Measurements from ENCODE around the gene HECA.
"Not testable (repeated sequence)": the region's sequence is repeated elsewhere in the genome, so short reads cannot be mapped to it uniquely, and the experiment has no call there.

Gene HECA

DNA sequence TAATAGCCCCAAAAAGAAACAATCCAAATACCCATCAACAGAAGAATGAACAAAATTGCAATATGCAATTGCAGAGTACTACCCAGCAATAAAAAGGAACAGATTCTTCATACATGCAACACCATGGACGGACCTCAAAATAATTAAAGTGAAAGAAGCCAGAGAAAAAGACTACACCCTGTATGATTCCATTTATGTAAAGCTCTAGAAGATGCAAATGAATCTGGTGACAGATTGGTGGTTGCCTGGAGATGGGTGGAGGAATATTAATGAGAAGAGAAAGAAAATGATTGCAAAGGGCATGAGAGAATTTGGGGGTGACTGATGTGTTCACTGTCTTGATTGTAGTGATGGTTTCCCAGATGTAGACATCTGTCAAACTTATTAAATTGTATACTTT is 51.8 kb downstream of the HECA start:
- H3K9me3 ChIP-seq (ENCODE audit: control insufficient read depth in 2 of 2, low read length in 2 of 2) = no peaks in the 10 kb centered on the region
- H3K27ac ChIP-seq (ENCODE audit: low read depth in 2 of 2, low read length in 2 of 2) = no peak overlapping the region
- no peak overlapping the region for H3K9ac ChIP-seq (ENCODE audit: low read depth in 1 of 2, low read length in 2 of 2)
- no peak overlapping the region for H3K4me3 ChIP-seq (ENCODE audit: low read length in 2 of 2)
- H3K36me3 ChIP-seq (ENCODE audit: control insufficient read depth in 2 of 2, insufficient read depth in 2 of 2, low read length in 2 of 2) = no peaks in the 10 kb centered on the region
- no peaks in the 10 kb centered on the region for H3K27me3 ChIP-seq (ENCODE audit: control insufficient read depth in 2 of 2, insufficient read depth in 2 of 2, low read length in 2 of 2)
- H3K4me1 ChIP-seq (ENCODE audit: control insufficient read depth in 2 of 2, insufficient read depth in 2 of 2, low read length in 2 of 2) = no peaks in the 10 kb centered on the region

DNA sequence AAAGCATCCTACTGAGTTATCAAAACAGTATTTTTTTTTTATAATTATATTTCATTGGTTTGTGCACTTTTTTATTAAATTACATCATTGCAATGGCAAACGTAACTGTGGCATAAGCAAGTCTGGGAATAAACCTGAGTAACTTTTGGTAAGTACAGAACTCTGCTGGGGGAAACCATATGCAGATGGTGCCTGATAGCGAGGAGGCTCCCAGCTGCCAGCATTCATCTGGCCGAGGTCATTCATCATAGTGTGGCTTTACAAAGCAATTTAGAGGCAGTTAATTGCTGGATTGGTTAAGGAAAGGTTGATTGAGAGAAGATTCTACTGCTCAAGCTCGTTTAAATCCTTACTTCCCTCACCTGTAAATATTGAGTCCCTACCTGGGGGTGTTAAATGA is 52.6 kb downstream of the HECA start:
- no peak overlapping the region for H3K4me3 ChIP-seq (ENCODE audit: low read length in 2 of 2)
- no peaks in the 10 kb centered on the region for H3K27me3 ChIP-seq (ENCODE audit: control insufficient read depth in 2 of 2, insufficient read depth in 2 of 2, low read length in 2 of 2)
- H3K36me3 ChIP-seq (ENCODE audit: control insufficient read depth in 2 of 2, insufficient read depth in 2 of 2, low read length in 2 of 2) = no peaks in the 10 kb centered on the region
- H3K4me1 ChIP-seq (ENCODE audit: control insufficient read depth in 2 of 2, insufficient read depth in 2 of 2, low read length in 2 of 2) = no peaks in the 10 kb centered on the region
- no peak overlapping the region for H3K9ac ChIP-seq (ENCODE audit: low read depth in 1 of 2, low read length in 2 of 2)
- H3K9me3 ChIP-seq (ENCODE audit: control insufficient read depth in 2 of 2, low read length in 2 of 2) = no peaks in the 10 kb centered on the region
- no peak overlapping the region for H3K27ac ChIP-seq (ENCODE audit: low read depth in 2 of 2, low read length in 2 of 2)

DNA sequence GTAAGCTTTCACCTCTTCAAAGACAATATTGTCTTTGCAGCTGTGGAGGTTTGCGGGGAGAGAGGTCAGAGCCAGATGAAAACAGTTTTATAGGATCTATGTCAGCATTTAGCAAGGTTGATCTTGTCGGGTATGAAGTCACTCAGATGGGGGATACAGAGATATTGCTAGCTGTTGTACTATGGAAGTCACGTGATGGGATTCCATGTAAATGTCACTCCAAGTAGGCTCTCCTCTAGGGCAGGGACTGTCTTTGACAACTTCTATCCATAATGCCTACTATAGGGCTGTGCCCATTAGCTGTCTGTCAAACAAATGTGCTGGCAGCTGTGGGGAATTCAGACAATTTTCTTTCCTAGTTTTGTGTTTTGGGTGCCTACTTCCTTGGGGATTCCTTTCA is 54.8 kb downstream of the HECA start:
- H3K27ac ChIP-seq (ENCODE audit: low read depth in 2 of 2, low read length in 2 of 2) = no peak overlapping the region
- H3K27me3 ChIP-seq (ENCODE audit: control insufficient read depth in 2 of 2, insufficient read depth in 2 of 2, low read length in 2 of 2) = no peaks in the 10 kb centered on the region
- H3K36me3 ChIP-seq (ENCODE audit: control insufficient read depth in 2 of 2, insufficient read depth in 2 of 2, low read length in 2 of 2) = no peaks in the 10 kb centered on the region
- no peak overlapping the region for H3K4me3 ChIP-seq (ENCODE audit: low read length in 2 of 2)
- H3K9me3 ChIP-seq (ENCODE audit: control insufficient read depth in 2 of 2, low read length in 2 of 2) = no peaks in the 10 kb centered on the region
- no peak overlapping the region for H3K9ac ChIP-seq (ENCODE audit: low read depth in 1 of 2, low read length in 2 of 2)
- no peaks in the 10 kb centered on the region for H3K4me1 ChIP-seq (ENCODE audit: control insufficient read depth in 2 of 2, insufficient read depth in 2 of 2, low read length in 2 of 2)

DNA sequence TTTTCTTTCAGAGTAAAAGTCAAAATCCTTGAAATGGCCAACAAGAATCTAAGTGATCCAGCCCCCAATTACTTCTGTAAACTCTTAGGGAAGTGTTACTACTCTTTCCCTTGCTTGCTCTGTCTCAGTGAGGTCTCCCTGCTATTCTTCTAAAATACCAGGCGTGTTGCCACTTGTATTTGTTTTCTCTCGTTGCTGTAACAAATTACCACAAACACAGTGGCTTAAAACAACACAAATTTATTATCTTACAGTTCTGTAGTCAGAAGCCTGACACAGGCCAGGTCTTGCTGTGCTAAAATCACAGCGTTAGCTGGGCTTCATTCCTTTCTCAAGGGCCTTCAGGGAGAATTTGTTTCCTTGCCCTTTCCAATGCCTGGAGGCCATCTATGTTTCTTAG is 59.9 kb downstream of the HECA start:
- Histone ChIP-seq H3K27ac (ENCODE audit: low read depth in 2 of 2, low read length in 2 of 2) (no peak overlapping the region), H3K4me1 (ENCODE audit: control insufficient read depth in 2 of 2, insufficient read depth in 2 of 2, low read length in 2 of 2) (no peaks in the 10 kb centered on the region), H3K9me3 (ENCODE audit: control insufficient read depth in 2 of 2, low read length in 2 of 2) (no peaks in the 10 kb centered on the region), H3K9ac (ENCODE audit: low read depth in 1 of 2, low read length in 2 of 2) (no peak overlapping the region), H3K27me3 (ENCODE audit: control insufficient read depth in 2 of 2, insufficient read depth in 2 of 2, low read length in 2 of 2) (no peaks in the 10 kb centered on the region), H3K36me3 (ENCODE audit: control insufficient read depth in 2 of 2, insufficient read depth in 2 of 2, low read length in 2 of 2) (no peaks in the 10 kb centered on the region), H3K4me3 (ENCODE audit: low read length in 2 of 2) (no peak overlapping the region)

DNA sequence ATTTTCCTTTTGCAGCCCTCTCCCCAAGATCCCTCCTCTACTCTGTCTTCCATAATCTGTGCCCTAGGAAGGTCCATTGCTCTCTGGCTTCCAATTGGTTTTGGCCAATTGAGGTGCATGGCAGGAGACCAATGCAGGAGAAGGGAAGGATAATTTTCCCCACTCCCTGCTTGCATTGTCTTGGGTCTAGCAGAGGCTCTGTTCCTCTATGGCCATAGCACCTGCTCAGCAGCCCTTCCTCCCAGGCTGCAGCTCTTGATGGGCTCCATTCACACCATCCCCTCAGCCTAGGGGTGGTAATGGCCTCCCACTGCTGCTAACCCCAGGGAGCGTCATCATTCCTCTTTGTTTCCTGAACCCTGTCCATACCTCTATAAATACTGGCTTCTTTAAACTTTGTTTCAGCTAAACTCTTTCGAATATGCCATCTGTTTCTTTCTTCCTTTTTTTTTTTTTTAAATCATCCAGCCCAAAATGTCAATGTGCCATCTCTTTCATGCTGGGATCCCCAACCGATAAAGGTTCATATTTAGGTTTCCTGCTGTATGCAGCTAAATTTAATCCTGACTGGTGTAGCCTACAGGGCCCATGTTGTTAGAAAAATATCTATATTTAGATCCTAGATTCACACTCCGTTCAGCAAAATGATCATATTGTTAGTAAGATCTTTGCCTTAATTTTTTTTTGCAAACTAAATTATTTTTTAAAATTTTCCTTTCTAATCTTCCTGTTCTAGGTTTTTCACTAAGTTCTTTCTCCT is 63.8 kb downstream of the HECA start:
- Histone ChIP-seq H3K27me3 (ENCODE audit: control insufficient read depth in 2 of 2, insufficient read depth in 2 of 2, low read length in 2 of 2) (no peaks in the 10 kb centered on the region), H3K27ac (ENCODE audit: low read depth in 2 of 2, low read length in 2 of 2) (no peak overlapping the region), H3K9me3 (ENCODE audit: control insufficient read depth in 2 of 2, low read length in 2 of 2) (no peaks in the 10 kb centered on the region), H3K9ac (ENCODE audit: low read depth in 1 of 2, low read length in 2 of 2) (no peak overlapping the region), H3K4me1 (ENCODE audit: control insufficient read depth in 2 of 2, insufficient read depth in 2 of 2, low read length in 2 of 2) (no peaks in the 10 kb centered on the region), H3K36me3 (ENCODE audit: control insufficient read depth in 2 of 2, insufficient read depth in 2 of 2, low read length in 2 of 2) (no peaks in the 10 kb centered on the region), H3K4me3 (ENCODE audit: low read length in 2 of 2) (no peak overlapping the region)

DNA sequence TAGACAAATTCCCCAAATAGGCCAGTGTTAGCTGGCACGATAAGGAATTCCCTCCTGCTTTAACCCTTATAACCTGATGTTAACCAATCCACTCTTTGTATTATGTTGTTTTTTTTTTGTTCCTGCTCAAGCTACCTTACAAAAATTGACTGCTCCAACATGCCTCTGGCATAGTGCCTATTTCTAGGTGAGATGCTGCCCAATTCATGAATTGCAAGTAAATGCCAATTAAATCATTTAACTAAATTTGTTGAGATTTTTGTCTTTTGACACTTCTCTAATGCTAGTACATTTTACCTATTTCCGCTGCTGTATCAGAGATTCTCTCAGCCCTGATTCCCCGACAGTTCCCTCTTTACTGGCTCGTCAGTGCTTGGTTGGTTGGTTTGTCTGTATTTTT is 66.5 kb downstream of the HECA start:
- Histone ChIP-seq H3K36me3 (ENCODE audit: control insufficient read depth in 2 of 2, insufficient read depth in 2 of 2, low read length in 2 of 2) (no peaks in the 10 kb centered on the region), H3K4me1 (ENCODE audit: control insufficient read depth in 2 of 2, insufficient read depth in 2 of 2, low read length in 2 of 2) (no peaks in the 10 kb centered on the region), H3K9ac (ENCODE audit: low read depth in 1 of 2, low read length in 2 of 2) (no peak overlapping the region), H3K9me3 (ENCODE audit: control insufficient read depth in 2 of 2, low read length in 2 of 2) (no peaks in the 10 kb centered on the region), H3K27ac (ENCODE audit: low read depth in 2 of 2, low read length in 2 of 2) (no peak overlapping the region), H3K27me3 (ENCODE audit: control insufficient read depth in 2 of 2, insufficient read depth in 2 of 2, low read length in 2 of 2) (no peaks in the 10 kb centered on the region), H3K4me3 (ENCODE audit: low read length in 2 of 2) (no peak overlapping the region)

DNA sequence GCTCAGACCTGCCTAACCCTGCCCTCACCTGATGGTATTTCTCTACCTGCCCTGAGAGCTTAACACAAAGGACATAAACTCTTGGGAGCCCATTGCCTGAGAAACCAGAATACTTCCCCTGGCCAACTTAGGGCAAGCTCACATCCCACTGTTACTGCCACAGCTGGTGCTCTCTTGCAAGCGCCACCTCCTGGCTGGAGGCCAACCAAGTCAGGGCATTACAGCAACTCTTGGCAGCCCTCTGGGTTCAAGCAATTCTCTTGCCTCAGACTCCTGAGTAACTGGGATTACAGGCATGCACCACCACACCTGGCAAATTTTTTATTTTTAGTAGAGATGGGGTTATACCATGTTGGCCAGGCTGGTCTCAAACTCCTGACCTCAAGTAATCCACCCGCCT is 70.1 kb downstream of the HECA start:
- no peaks in the 10 kb centered on the region for H3K9me3 ChIP-seq (ENCODE audit: control insufficient read depth in 2 of 2, low read length in 2 of 2)
- no peaks in the 10 kb centered on the region for H3K4me1 ChIP-seq (ENCODE audit: control insufficient read depth in 2 of 2, insufficient read depth in 2 of 2, low read length in 2 of 2)
- no peak overlapping the region for H3K4me3 ChIP-seq (ENCODE audit: low read length in 2 of 2)
- H3K27me3 ChIP-seq (ENCODE audit: control insufficient read depth in 2 of 2, insufficient read depth in 2 of 2, low read length in 2 of 2) = no peaks in the 10 kb centered on the region
- no peak overlapping the region for H3K9ac ChIP-seq (ENCODE audit: low read depth in 1 of 2, low read length in 2 of 2)
- no peaks in the 10 kb centered on the region for H3K36me3 ChIP-seq (ENCODE audit: control insufficient read depth in 2 of 2, insufficient read depth in 2 of 2, low read length in 2 of 2)
- no peak overlapping the region for H3K27ac ChIP-seq (ENCODE audit: low read depth in 2 of 2, low read length in 2 of 2)

DNA sequence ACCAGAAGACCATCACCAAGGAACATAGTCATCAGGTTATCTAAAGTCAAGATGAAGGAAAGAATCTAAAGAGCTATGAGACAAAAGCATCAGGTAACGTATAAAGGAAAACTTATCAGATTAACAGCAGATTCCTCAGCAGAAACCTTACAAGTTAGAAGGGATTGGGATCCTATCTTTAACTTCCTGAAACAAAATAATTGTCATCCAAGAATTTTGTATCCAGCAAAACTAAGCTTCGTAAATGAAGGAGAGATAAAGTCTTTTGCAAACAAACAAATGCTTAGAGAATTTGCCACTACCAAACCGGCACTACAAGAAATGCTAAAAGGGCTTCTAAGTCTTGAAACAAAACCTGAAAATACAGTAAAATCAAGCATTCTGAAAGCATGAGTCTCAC is 71.0 kb downstream of the HECA start:
- Histone ChIP-seq H3K27me3 (ENCODE audit: control insufficient read depth in 2 of 2, insufficient read depth in 2 of 2, low read length in 2 of 2) (no peaks in the 10 kb centered on the region), H3K4me1 (ENCODE audit: control insufficient read depth in 2 of 2, insufficient read depth in 2 of 2, low read length in 2 of 2) (no peaks in the 10 kb centered on the region), H3K9me3 (ENCODE audit: control insufficient read depth in 2 of 2, low read length in 2 of 2) (no peaks in the 10 kb centered on the region), H3K27ac (ENCODE audit: low read depth in 2 of 2, low read length in 2 of 2) (no peak overlapping the region), H3K9ac (ENCODE audit: low read depth in 1 of 2, low read length in 2 of 2) (no peak overlapping the region), H3K4me3 (ENCODE audit: low read length in 2 of 2) (no peak overlapping the region), H3K36me3 (ENCODE audit: control insufficient read depth in 2 of 2, insufficient read depth in 2 of 2, low read length in 2 of 2) (no peaks in the 10 kb centered on the region)

DNA sequence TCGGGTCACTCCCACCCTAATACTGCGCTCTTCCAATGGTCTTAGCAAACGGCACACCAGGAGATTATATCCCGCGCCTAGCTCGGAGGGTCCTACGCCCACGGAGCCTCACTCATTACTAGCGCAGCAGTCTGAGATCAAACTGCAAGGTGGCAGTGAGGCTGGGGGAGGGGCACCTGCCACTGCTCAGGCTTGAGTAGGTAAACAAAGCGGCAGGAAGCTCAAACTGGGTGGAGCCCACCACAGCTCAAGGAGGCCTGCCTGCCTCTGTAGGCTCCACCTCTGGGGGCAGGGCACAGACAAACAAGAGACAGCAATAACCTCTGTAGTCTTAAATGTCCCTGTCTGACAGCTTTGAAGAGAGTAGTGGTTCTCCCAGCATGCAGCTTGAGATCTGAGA is 75.9 kb downstream of the HECA start:
- not testable (repeated sequence) for H3K4me1 ChIP-seq (ENCODE audit: control insufficient read depth in 2 of 2, insufficient read depth in 2 of 2, low read length in 2 of 2); H3K36me3 ChIP-seq (ENCODE audit: control insufficient read depth in 2 of 2, insufficient read depth in 2 of 2, low read length in 2 of 2); H3K27ac ChIP-seq (ENCODE audit: low read depth in 2 of 2, low read length in 2 of 2); H3K9me3 ChIP-seq (ENCODE audit: control insufficient read depth in 2 of 2, low read length in 2 of 2); H3K9ac ChIP-seq (ENCODE audit: low read depth in 1 of 2, low read length in 2 of 2); H3K4me3 ChIP-seq (ENCODE audit: low read length in 2 of 2); H3K27me3 ChIP-seq (ENCODE audit: control insufficient read depth in 2 of 2, insufficient read depth in 2 of 2, low read length in 2 of 2)

DNA sequence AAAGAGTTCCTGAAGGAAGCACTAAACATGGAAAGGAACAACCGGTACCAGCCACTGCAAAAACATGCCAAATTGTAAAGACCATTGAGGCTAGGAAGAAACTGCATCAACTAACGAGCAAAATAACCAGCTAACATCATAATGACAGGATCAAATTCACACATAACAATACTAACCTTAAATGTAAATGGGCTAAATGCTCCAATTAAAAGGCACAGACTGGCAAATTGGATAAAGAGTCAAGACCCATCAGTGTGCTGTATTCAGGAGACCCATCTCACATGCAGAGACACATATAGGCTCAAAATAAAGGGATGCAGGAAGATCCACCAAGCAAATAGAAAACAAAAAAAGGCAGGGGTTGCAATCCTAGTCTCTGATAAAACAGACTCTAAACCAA is 77.6 kb downstream of the HECA start:
- H3K4me3 ChIP-seq (ENCODE audit: low read length in 2 of 2); H3K27me3 ChIP-seq (ENCODE audit: control insufficient read depth in 2 of 2, insufficient read depth in 2 of 2, low read length in 2 of 2); H3K27ac ChIP-seq (ENCODE audit: low read depth in 2 of 2, low read length in 2 of 2); H3K9me3 ChIP-seq (ENCODE audit: control insufficient read depth in 2 of 2, low read length in 2 of 2); H3K36me3 ChIP-seq (ENCODE audit: control insufficient read depth in 2 of 2, insufficient read depth in 2 of 2, low read length in 2 of 2); H3K9ac ChIP-seq (ENCODE audit: low read depth in 1 of 2, low read length in 2 of 2); H3K4me1 ChIP-seq (ENCODE audit: control insufficient read depth in 2 of 2, insufficient read depth in 2 of 2, low read length in 2 of 2): not testable (repeated sequence)

DNA sequence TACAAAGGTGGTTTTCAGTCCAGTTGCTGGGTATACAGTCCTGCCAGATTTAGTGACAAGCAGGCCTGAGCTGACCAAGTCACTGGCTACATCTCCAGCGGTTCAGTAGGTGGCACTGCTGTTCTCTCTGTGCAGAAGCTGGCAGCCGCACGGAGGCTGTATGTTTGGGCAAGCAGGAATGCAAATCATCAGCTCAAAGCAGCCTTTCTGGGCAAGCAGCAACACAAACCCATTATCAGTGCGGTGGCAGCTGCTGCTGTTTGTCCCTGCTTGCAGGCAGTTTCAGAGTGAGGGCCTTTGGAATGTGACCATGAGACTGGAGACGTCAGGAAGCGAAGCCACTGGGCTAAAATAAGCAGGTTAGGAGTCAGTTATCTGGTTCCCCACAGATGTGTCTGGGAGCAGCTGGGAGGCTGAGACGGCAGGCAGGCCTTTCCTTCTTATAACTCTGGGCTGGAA is 84.4 kb downstream of the HECA start:
- Histone ChIP-seq H3K9ac (ENCODE audit: low read depth in 1 of 2, low read length in 2 of 2) (no peak overlapping the region), H3K27ac (ENCODE audit: low read depth in 2 of 2, low read length in 2 of 2) (peak overlapping the region; percentile 18 to 25), H3K9me3 (ENCODE audit: control insufficient read depth in 2 of 2, low read length in 2 of 2) (no peaks in the 10 kb centered on the region), H3K27me3 (ENCODE audit: control insufficient read depth in 2 of 2, insufficient read depth in 2 of 2, low read length in 2 of 2) (no peaks in the 10 kb centered on the region), H3K36me3 (ENCODE audit: control insufficient read depth in 2 of 2, insufficient read depth in 2 of 2, low read length in 2 of 2) (no peaks in the 10 kb centered on the region), H3K4me3 (ENCODE audit: low read length in 2 of 2) (no peak overlapping the region), H3K4me1 (ENCODE audit: control insufficient read depth in 2 of 2, insufficient read depth in 2 of 2, low read length in 2 of 2) (no peaks in the 10 kb centered on the region)
